GM19324 (cell line): ENCODE data around the gene IQCN.
"Not testable (repeated sequence)": the region's sequence is repeated elsewhere in the genome, so short reads cannot be mapped to it uniquely, and the experiment has no call there.

ENCODE experiments used
- ATAC-seq: cut with Tn5 transposase; IDR thresholded peaks from one replicate; pipeline ENCODE4 v1.9.1; 2021; ENCODE audit warnings: mild to moderate bottlenecking, moderate library complexity; ENCODE audit not compliant: unreplicated experiment, low FRiP score

Gene IQCN

DNA sequence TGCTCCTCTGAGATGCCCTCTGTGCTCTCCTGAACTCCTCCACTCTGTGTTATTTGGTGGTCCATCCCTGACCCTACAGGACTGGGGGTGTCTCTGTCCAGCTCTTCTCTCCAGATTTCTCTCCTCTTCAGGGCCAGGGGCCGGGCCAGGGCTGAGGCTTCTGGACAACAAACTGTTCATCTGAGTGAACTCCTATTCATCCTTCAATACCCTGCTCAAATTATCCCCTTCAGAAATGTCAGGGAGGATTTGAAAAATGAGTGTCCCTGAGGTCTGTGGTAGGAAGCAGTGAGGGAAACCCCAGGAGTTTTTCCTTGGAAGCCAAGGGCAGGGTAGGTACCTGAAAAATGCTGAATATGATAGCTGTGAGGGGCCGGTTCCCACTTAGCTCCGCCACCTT is 55.7 kb downstream of the IQCN start:
- no peak for ATAC-seq

- ATAC-seq = no peak
Measured at GRCh38 chr19:18218159-18218558, 56.1 kb downstream of the IQCN start.

GRCh38 chr19:18216789-18217188 is 57.5 kb downstream of the IQCN start:
- ATAC-seq = no peak

GRCh38 chr19:18214779-18215433 is 59.3 kb downstream of the IQCN start:
- no peak for ATAC-seq

DNA sequence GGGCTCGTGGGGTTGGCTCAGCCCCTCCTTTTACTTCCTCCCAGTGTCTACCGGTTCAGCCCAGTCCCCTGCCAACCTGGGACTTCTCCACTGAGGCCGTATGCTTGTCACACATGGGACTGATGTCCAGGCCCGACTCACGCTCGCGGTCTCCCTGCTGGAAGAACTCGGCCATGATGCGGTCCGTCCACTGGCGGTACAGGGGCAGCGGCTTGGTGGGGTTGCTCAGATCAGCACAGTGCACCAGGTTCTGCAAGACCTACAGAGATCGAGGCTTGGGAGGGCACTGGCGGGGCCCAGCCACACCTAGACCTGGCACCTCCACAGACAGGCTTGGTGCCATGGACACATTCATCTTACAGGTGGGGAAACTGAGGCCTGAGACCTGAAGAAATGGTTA is 62.6 kb downstream of the IQCN start:
- ATAC-seq = no peak

DNA sequence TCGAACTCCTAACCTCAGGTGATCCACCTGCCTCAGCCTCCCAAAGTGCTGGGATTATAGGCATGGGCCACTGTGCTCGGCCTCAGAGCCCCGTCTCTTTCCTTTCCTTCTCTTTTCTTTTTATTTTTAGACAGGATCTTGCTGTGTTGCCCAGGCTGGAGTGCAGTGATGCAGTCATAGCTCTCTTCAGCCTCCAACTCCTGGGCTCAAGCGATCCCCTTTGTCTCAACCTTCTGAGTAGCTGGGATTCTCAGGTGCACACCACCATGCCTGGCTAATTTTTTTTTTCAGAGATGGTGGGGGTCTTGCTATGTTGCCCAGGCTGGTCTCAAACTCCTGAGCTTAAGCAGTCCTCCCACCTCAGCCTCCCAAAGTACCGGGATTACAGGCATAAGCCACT is 64.3 kb downstream of the IQCN start:
- ATAC-seq = not testable (repeated sequence)

DNA sequence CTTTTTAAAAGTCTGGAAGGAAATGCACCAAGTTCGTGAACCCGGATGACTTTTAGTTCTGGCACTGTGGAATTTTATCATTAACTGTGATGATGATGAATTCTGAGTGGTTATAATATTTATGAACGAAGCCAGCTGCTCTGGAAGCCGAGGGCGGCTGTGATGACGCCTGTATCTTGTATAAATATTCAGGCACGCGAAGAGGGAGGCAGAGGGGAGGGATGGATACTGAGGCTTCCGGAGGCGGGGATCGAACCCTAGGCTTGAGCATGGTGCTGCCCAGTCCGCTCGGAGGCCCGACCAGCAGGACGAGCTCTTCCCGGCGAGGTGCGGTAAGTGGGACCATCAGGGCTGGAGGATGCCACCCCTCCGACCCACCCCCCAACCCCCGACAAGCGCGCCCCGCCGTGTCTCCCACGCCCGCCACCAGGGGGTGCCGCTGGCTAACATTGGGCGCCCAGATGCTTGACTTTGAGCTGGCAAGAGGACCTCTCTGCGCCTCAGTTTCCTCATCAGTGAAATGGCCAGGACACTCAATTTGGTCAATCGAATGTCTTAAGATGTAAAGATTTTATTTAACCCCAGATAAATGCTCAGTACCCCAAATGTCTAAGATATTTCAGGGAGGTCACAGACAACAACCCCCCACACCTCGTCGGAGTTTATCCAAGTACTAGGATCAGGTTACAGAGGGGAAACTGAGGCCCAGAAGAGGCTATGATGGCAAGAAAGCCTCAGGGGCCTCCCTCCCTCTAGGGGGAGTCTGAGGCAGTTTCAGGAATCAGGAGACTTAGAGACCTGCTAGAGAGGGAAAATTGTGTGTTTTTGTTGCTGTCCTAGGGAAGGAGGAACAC is 65.9 kb downstream of the IQCN start:
- ATAC-seq = no peak
